Skeletal muscle satellite cell (primary cell): ENCODE results near the gene NSG2. TPM values are rescaled to one million over a fixed set of nuclear protein-coding genes. Genes with fewer than 3 reads are reported as not detected.
"Not testable (repeated sequence)": the region's sequence is repeated elsewhere in the genome, so short reads cannot be mapped to it uniquely, and the experiment has no call there.

Experiments used
- H3K27me3 ChIP-seq: 2 replicates; pipeline ENCODE4 v1.7.0; 2013; ENCODE audit warnings: low read length; ENCODE audit not compliant: control insufficient read depth, insufficient read depth
- H3K36me3 ChIP-seq: 2 replicates; pipeline ENCODE4 v1.7.0; 2013; ENCODE audit warnings: mild to moderate bottlenecking, control low read depth, low read length; ENCODE audit not compliant: insufficient read depth
- H3K4me1 ChIP-seq: 2 replicates; pipeline ENCODE4 v1.7.0; 2013; ENCODE audit warnings: low read length; ENCODE audit not compliant: control insufficient read depth, insufficient read depth
- H3K4me2 ChIP-seq: 2 replicates; pipeline ENCODE4 v1.7.0; 2013; ENCODE audit warnings: mild to moderate bottlenecking, low read length
- H3K4me3 ChIP-seq: 2 replicates; pipeline ENCODE4 v1.7.0; 2013; ENCODE audit warnings: low read length
- H3K9ac ChIP-seq: 2 replicates; pipeline ENCODE4 v1.7.0; 2013; ENCODE audit warnings: mild to moderate bottlenecking, low read depth, low read length, moderate library complexity
- H3K9me3 ChIP-seq: replicated peaks from 2 replicates; pipeline ENCODE4 v1.7.0; 2013; ENCODE audit warnings: mild to moderate bottlenecking, control low read depth, low read length
- total RNA-seq: library from RNA; depleted of rRNA; stranded (reverse); fragments of >200 nt; gene quantifications from 2 replicates; pipeline ENCODE4 v1.2.3, GENCODE V29; 2012; rRNA removed

Gene NSG2
- total RNA-seq = not detected in 2 replicates

DNA sequence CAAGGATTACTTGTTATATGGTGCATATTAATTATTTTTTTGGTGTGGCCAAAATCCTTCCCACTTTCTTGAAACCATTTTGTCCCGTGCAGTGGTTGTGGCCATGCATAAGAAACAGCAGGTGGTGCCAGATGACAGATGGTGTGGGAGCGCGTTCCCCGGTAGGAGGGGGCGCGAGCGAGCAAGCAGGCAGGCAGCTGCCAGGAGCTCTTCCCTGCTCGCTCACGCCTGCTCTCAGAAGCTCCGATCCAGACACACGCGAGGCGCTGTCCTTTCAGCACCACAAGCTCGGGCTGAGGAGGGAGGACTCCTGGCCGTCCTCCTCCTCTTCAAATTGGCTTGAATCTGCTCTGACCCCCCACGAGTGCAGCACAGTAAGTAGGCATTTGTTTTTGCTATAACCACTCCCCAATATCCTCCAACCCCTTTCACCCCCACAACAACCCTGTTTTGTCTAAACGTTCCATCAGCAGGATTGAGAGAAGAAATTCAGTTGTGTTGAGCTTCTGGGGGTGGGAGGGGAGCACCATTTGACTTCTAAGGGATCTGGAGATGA is at the start of gene NSG2:
Gene NSG2, plus strand, starts transcription at position 237 of the 556 bp plus-strand sequence. CDS start 1,050 bp downstream, outside the sequence.
- H3K9me3 ChIP-seq = no peaks in the 10 kb centered on the region
- H3K9ac ChIP-seq = no peak within 1 kb of the TSS
- H3K4me2 ChIP-seq = no peak within 1 kb of the TSS
- H3K4me1 ChIP-seq = no peaks in the 10 kb centered on the region
- no peak within 1 kb of the TSS for H3K4me3 ChIP-seq
- H3K27me3 ChIP-seq = no peaks in the 10 kb centered on the region
- H3K36me3 ChIP-seq = no peaks in the 10 kb centered on the region

DNA sequence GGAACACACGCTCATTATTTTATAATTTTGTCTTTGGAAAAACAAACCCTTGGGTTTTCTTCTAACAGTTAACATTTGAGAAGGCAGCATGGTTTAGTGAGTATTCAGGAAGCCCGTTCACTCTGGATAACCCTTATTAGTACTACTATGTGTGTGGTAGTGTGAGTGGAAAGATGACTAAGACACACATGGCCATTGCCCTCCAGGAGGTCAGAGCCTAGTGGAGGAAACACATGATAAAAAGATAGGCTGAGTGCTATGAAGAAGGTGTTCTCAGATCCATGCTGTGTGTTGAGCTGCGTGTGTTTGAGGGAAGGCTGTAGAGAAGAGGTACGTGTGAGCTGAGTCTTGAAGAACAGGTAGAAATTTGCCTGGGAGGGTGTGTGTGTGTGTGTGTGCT is 48.2 kb upstream of the NSG2 start:
- Histone ChIP-seq H3K36me3 (no peaks in the 10 kb centered on the region), H3K4me1 (no peaks in the 10 kb centered on the region), H3K27me3 (peaks cover 13% of the 10 kb centered on the region), H3K9me3 (no peaks in the 10 kb centered on the region), H3K9ac (no peak overlapping the region), H3K4me3 (no peak overlapping the region), H3K4me2 (no peak overlapping the region)

DNA sequence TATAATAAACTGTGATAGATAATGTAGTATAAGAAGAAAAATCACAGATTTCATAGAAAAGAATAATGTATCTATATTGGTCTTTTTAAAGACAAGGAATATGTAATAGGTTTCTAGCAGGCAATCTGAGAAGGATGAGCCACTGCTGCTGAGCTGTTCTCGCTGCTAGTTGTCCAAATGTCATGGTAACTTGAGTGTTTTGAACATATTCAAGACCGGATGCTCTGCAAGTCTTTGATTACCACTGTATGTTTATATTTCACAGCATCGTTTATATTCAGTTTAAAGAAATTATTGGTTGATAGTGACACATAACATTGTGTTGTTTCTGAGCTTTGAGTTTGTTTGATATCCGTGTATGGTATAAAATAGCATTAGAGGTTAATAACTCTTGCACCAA is 47.0 kb upstream of the NSG2 start:
- no peak overlapping the region for H3K4me2 ChIP-seq
- H3K9me3 ChIP-seq = no peaks in the 10 kb centered on the region
- no peaks in the 10 kb centered on the region for H3K36me3 ChIP-seq
- H3K27me3 ChIP-seq = peaks cover 13% of the 10 kb centered on the region
- H3K9ac ChIP-seq = no peak overlapping the region
- H3K4me1 ChIP-seq = no peaks in the 10 kb centered on the region
- H3K4me3 ChIP-seq = no peak overlapping the region

DNA sequence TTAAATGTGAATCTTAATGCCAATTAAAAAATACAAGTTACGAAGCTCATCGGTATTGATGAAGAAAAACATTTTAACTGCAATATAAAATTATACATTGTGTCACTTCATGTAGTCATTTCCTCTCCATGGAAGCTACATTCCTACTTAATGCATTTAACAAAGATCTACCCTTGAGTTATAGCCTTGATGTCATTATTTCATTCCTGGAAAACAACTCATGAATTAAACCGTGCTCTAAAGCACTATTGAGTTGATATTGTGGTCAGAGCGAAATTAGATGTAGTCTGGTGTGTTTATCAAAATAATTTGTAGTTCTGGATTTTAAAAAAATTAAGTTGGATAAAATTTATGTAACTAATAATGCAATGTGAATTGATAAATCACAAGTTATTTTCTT is 45.4 kb upstream of the NSG2 start:
- H3K9me3 ChIP-seq = no peaks in the 10 kb centered on the region
- no peaks in the 10 kb centered on the region for H3K36me3 ChIP-seq
- H3K9ac ChIP-seq = no peak overlapping the region
- H3K4me2 ChIP-seq = no peak overlapping the region
- peaks cover 13% of the 10 kb centered on the region for H3K27me3 ChIP-seq
- no peak overlapping the region for H3K4me3 ChIP-seq
- H3K4me1 ChIP-seq = no peaks in the 10 kb centered on the region

DNA sequence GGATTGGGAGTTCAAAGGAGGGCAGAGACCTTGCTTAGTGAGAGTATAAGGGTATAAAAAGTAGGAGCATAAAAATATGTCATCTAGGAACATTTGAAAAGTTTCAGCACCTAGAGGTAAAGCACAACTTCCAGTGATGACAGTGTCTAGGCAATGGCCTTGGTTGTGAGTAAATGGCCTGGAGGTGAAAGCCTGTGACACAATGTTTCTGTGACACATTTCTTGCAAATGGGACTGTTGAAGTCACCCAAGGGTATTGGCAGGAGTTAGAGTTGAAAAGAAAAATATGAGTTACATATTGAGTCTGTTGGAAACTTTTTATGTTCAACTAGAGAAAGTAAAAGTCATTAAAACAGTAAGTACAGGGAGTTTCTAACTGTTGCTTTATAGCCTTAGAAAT is 41.7 kb upstream of the NSG2 start:
- Histone ChIP-seq H3K4me1 (no peaks in the 10 kb centered on the region), H3K9ac (no peak overlapping the region), H3K36me3 (no peaks in the 10 kb centered on the region), H3K9me3 (no peaks in the 10 kb centered on the region), H3K4me3 (no peak overlapping the region), H3K4me2 (no peak overlapping the region), H3K27me3 (peaks cover 3% of the 10 kb centered on the region)

DNA sequence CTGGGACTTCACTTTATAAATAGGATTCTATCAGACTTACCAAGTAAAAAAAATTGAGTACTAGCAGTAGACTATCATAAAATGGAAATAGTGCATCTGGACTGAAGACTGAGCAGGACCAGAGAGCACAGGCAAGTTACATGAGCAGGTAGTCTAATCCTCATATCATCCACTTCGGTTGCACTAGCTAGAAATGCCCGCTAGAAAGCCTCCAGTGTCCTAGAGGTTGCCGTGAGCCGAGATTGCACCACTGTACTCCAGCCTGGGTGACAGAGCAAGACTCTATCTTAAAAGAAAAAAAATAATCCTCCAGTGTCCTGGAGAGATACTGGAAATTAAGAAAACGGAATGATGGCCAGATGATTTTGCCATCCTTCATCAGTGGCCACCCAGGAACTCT is 36.6 kb upstream of the NSG2 start:
- H3K27me3 ChIP-seq = peaks cover 3% of the 10 kb centered on the region
- no peak overlapping the region for H3K4me2 ChIP-seq

DNA sequence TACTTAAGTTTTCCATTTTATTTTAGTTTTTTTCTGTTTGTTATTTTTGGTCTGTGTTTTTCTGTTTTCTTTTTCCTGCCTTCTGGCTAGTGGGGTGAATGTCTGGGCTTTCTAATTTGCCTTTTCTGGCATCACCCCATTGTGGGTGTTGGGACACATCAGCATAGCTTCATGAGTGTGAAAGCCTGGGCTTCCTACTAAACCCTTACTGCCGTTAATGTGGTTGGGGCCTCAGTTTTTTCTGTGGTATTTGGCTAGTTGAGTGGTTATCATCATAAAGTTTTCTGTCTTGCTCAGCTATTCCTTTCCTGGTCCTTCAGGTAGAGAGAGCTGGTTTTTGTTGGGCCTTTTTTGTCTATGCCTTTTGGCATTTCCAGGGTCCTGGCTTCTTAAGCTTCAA is 35.1 kb upstream of the NSG2 start:
- H3K9me3 ChIP-seq = no peaks in the 10 kb centered on the region
- H3K27me3 ChIP-seq = peaks cover 3% of the 10 kb centered on the region
- no peak overlapping the region for H3K4me2 ChIP-seq
- no peak overlapping the region for H3K4me3 ChIP-seq
- H3K9ac ChIP-seq = no peak overlapping the region
- H3K36me3 ChIP-seq = no peaks in the 10 kb centered on the region
- no peaks in the 10 kb centered on the region for H3K4me1 ChIP-seq

More for the DNA sequence above, 36.6 kb upstream of the NSG2 start:
- H3K4me1 ChIP-seq = no peaks in the 10 kb centered on the region
- no peaks in the 10 kb centered on the region for H3K9me3 ChIP-seq
- H3K4me3 ChIP-seq = no peak overlapping the region
- no peak overlapping the region for H3K9ac ChIP-seq
- no peaks in the 10 kb centered on the region for H3K36me3 ChIP-seq

DNA sequence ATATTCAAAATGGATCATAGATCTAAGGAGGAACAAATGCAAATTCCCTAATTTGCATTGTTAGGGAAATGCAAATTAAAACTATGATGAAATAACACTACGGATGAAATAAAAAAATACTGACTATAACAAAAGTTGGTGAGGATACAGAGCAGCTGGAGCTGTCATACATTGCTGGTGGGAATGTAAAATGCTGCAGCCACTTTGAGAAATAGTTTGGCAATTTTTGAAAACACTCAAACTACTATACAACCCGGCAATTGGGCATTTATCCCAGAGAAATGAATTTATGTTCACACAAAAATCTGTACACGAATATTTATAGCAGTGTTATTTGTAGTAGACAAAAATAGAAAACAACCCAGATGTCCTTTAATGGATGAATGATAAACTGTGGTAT is 34.1 kb upstream of the NSG2 start:
- Histone ChIP-seq H3K4me1 (no peaks in the 10 kb centered on the region), H3K4me3 (no peak overlapping the region), H3K9ac (no peak overlapping the region)

DNA sequence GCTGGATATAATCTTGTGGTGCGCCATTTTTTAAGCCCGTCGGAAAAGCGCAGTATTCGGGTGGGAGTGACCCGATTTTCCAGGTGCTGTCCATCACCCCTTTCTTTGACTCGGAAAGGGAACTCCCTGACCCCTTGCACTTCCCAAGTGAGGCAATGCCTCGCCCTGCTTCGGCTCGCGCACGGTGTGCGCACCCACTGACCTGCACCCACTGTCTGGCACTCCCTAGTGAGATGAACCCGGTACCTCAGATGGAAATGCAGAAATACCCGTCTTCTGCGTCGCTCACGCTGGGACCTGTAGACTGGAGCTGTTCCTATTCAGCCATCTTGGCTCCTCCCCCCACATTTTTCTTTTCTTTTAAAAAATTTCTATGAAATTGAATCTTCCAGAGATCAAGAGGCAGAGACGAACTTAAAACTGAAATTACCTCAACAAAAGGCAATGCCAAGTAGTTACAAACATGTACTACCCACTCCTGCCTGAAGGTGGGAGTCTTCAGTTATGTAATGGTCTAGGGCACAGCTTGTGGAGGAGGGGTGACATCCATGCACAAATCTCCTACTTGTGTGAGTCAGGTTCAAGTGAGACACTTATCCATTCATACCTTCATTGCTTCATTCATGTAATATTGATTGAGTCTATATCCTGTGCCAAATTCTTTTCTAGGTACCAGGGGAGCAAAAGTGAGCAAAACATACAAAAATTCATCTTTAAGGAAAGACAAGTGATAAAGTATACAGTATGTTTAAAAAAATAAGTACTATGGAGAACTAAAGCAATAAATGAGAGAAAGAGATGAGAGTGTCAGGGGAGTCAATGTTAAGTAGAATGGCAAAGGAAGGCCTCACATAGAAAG is 25.2 kb upstream of the NSG2 start:
- not testable (repeated sequence) for H3K27me3 ChIP-seq

More for the DNA sequence above, 34.1 kb upstream of the NSG2 start:
- H3K9me3 ChIP-seq = no peaks in the 10 kb centered on the region
- H3K36me3 ChIP-seq = no peaks in the 10 kb centered on the region
- H3K4me2 ChIP-seq = no peak overlapping the region
- H3K27me3 ChIP-seq = no peaks in the 10 kb centered on the region

DNA sequence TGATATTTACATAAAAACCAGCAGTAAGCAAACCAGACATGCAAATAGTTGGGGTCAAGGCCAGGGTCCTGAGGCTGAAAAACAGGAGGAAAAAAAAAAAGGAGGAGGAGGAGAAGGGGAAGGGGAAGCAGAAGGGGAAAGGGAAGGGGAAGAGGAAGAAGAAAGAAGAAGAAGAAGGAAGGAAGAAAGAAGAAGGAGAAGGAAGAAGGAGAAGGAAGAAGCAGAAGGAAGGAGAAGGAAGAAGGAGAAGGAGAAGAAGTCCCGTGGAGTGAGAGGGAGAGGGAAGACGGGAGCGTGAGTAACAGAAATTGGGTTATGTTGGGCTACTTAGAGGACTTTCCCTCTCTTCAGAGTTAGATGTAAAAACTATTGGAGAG is 24.6 kb upstream of the NSG2 start:
- Histone ChIP-seq H3K4me3 (no peak overlapping the region), H3K9ac (no peak overlapping the region), H3K9me3 (no peaks in the 10 kb centered on the region), H3K4me2 (no peak overlapping the region), H3K27me3 (no peaks in the 10 kb centered on the region), H3K4me1 (no peaks in the 10 kb centered on the region), H3K36me3 (no peaks in the 10 kb centered on the region)

More for the DNA sequence above, 25.2 kb upstream of the NSG2 start:
- H3K4me3 ChIP-seq, H3K9me3 ChIP-seq, H3K4me1 ChIP-seq, H3K36me3 ChIP-seq, H3K9ac ChIP-seq, H3K4me2 ChIP-seq: not testable (repeated sequence)

DNA sequence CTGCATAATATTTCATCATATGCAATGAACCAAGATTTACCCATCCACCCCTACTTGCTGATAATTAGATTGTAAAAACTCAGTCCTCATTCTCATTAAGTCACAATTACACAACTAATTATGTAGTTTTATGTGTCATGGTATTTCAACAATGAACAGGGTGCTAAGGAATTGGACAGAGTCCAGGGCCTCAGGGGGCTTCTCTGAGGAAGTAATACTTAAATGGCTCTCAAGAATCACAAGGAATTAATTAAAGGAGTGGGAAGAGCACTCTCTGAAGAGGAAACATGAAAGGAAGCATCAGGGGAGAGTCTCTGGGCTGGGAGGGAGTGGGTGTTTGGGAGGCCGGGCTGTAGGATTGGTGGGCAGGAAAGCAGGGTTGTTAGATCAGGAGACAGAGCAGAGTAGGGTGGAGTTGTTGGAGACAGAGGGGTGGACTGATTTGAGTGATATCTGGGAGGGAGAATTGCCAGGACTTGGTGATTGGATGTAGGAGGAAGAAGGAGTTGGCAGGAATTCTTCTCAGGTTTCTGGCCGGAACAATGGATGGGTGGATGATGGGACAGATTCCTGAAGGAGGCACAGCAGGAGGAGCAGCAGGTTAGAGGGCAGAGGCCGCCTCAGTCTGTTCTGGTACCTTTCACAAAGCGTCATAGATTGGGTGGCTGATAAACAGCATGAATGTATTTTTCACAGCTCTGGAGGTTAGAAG is 23.0 kb upstream of the NSG2 start:
- Histone ChIP-seq H3K4me2 (no peak overlapping the region), H3K4me1 (no peaks in the 10 kb centered on the region), H3K9me3 (no peaks in the 10 kb centered on the region), H3K9ac (no peak overlapping the region), H3K4me3 (no peak overlapping the region), H3K36me3 (no peaks in the 10 kb centered on the region), H3K27me3 (no peaks in the 10 kb centered on the region)
